Central memory CD4-positive, alpha-beta T cell (primary cell): ENCODE measurements around the gene CENPU.
"Not testable (repeated sequence)": the region's sequence is repeated elsewhere in the genome, so short reads cannot be mapped to it uniquely, and the experiment has no call there.

Experiments used
- DNase-seq: peaks from one replicate; pipeline ENCODE4 v3.0.0; 2022
- total RNA-seq, 3 experiments: gene quantifications; one replicate each; lab custom pipeline; 2026; lab: John Stamatoyannopoulos, UW

Gene CENPU, protein sequence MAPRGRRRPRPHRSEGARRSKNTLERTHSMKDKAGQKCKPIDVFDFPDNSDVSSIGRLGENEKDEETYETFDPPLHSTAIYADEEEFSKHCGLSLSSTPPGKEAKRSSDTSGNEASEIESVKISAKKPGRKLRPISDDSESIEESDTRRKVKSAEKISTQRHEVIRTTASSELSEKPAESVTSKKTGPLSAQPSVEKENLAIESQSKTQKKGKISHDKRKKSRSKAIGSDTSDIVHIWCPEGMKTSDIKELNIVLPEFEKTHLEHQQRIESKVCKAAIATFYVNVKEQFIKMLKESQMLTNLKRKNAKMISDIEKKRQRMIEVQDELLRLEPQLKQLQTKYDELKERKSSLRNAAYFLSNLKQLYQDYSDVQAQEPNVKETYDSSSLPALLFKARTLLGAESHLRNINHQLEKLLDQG
- 2.4 to 29.2 (median 3.9) reads per million in 3 experiments for total RNA-seq

DNA sequence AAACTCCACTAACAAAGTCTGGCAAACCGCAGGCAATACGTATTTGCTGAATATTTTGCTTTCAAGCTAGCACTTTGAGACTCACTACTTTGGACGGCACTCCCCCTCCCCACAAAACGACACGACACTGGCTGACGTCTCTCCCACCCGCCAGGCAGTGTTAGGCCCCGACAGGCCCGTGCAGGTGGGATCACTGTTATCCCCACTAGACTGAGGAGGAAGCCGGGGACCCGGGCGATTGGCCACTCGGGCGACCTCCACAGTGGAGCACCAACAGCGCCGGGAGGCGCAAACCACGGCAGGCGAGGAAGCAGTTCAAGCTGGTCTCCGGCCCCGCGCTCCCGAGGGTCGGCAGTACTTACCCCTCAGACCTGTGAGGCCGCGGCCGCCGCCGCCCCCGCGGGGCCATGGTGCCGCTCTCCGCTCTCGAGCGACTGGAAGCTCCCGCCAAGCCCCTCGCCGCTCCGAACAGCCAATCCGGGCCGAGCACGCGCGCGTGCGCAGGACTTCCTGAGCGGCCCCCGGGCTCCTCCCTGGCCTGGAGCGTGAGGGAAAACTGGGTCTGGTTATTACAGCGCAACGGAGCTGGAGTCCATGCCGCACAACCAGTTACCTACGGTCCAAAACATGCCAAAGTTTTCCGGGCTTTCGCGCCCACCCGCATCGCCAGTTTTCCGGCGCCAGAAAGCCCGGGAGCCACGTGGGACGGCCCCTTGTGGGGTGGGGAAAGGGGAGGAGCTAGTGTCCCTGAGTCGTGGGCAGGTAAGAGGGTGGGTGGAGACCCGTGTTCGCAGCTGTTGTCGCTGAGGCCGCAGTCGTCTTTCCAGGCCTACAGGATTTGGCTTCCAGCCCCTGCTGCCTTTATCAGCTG lies at the start of gene CENPU:
CENPU (minus strand) TSS at position 443 of the 871 bp plus-strand sequence; CDS start at position 409, 34 bp downstream.
- peak; percentile 93 for DNase-seq

DNA sequence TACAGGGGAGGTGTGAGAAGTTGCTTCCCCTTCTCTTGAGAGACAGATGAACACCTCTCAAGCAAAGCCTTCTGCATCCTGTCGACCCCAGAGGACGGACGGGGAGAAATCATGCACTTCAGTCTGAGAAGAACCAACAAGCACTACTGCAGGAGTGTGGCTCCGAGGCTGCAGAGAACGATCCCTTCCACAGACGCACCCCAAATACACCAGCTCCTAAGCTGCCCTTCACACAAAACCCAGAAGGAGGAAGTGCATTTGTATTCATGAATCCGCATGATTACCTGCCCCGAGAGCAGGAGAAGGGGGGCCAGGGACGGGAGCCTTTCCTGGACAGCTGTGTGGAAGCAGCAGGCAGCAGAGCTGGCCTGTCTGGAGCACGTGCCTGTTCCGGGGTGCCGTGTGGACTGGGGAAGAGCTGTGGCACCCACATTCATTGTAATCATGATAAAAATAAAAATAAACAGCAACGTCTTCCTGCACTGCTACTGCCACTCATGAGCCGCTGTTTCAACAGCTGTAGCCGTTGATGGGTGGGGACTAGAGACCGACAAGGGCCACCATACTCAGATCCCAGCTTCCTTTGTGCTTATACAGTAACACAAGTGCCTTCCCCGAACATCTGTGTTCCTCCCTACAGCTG lies 49.0 kb upstream of the CENPU start:
- no peak for DNase-seq

DNA sequence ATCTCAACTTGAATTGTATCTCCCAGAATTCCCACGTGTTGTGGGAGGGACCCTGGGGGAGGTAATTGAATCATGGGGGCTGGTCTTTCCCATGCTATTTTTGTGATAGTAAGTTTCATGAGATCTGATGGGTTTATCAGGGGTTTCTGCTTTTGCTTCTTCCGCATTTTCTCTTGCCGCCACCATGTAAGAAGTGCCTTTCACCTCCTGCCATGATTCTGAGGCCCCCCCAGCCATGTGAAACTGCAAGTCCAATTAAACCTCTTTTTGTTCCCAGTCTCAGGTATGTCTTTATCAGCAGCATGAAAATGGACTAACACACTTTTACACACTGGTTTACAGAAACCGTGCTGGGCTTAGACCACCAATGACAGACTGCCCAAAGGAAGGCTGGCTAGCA lies 45.3 kb upstream of the CENPU start:
- not testable (repeated sequence) for DNase-seq

DNA sequence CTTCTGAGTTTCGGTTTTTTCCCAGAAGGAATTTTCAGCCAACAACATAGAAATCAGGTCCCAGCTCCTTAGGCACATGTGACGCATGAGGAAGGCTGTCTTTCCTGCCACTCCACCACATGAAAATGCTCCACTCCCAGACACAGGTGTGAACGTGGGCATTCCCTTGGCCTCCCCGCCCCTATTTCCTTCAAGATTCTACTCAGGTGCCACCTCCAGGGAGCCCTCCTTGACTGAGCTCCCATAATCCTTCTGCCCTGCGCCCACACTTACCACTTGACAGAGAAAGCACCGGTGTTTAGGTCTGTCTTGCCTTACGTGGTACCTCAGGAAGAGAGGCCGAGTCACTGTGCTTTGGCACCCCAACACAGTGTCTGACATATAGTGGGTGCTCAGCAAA lies 44.4 kb upstream of the CENPU start:
- no peak for DNase-seq

DNA sequence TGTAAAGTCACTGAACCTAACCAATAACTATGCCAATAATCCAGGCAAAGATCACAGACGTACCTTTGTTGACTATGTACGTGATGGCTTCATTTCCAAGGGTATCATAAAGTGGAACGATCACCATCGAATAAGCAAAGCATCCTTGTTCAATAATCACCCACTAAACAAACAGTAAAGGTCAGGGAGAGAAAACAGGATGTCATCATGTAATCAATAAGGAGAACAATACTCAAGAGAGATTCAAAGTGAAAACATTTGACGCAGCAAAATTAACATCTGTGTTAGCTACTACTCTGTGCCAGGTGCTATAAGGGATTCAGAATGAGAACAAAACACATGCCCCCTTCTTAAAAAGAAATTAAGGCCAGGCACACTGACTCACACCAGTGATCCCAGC lies 42.9 kb upstream of the CENPU start:
- DNase-seq: no peak

DNA sequence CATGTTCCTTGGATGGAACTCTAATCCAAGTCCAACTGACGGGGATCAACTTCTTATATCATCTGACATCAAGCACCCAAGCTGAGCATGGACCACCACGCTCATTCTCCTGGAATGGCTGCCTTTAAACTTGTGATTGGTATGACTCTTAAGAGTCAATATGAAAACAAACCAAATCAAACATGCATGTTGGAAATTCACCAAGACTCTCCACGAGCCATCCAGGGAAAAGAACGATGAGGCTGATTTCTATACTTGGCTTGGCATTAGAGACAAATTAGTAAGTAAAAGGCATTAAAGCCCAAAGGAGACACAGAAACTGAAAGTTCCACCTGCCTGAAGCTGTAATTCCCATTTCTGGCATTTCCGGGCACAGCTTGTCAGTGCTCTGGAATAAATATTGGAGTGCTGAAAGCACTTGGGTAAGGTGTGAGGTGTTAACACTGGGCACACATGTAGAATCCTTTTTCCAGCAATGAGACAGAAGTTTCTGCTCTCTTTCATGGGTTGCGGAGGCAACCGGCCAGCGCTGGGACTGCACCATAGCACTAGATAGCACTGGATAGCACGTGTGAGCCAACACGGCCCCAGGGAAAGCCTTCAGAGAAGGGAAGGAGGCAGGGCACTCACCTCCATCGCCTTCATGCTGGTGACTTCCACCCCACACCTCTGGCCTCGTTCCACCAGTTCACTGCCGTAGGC lies 42.1 kb upstream of the CENPU start:
- DNase-seq: no peak

DNA sequence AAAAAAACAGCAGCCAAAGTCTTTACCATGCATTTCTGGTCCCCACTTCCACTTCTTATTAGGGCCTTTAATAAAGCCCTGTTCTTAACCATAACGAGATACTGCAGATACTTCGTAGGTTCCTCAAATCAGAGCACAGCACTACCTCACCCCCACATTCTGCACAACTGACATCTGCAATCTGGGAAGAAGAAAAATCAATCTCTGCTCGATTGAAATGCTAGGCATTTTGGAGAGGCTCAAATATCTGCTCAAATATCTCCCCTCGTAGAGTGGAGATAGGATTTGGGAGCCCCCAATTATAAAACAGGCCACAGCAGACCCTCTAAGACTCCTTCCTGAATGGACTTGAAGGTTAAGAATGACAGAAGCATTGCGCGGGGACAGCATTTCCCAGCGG lies 40.3 kb upstream of the CENPU start:
- no peak for DNase-seq

DNA sequence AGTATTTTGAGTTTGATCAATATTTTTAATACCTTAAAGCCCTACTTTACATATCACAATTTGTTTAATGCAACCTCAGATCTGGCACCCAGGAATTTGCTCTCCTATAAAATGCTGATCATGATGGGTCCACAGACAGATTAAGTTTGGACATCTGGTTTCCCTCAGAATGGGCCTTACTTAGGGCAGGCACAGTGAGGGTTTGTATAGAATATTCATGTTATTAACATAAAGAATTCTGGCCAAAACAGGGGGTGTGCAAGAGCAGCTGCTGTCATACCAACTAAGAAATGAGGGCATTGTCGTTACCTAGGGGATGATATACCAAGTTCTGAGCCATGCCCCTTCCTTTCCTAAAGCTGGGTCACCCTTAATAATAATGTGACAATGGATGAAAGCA lies 37.5 kb upstream of the CENPU start:
- no peak for DNase-seq

DNA sequence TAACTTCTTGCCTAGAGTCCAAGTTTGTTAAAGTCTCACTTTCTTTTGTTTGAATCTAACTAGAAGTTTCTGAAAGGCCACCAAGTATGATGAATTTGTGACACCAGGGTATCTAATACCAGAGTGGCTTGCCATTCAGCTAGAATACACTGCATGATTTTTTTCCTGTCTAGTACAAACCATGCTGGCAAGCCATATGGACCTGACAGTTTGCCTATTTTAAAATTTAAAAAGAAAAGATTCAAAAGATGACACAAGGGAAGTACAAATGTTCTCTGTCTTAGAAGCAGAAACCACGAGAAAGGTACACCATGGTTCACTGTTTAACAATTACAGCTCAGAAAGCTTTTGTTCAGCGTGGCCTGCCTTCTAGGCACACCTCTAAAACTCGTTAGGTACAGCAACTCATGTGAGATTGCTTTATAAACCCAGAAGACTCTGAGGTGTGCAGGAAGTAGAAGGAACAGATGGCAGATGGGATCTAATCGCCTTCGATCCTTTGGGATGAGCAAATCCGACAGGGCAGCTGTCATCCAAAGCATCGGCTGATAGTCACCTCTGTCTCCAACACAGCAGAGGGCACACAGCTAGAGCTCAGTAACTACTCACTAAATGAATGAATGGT lies 35.4 kb upstream of the CENPU start:
- DNase-seq: no peak

DNA sequence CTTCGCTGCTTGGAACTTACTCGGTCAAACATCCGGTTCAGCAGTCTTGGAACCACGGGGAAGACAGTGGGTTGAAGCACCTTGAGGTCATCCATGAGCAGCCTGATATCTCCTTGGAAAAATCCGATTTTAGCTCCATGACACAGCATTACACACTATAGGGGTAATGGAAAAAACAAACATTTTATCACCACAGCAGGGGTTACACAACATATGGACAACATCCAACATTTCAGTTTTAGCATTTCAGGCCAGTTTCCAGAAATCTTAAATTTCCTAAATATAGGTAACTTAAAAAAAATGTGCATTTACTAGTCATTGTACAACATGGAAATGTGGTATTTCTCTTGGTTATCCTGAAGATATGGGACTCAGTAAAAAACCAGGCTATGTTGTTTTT lies 34.4 kb upstream of the CENPU start:
- no peak for DNase-seq

DNA sequence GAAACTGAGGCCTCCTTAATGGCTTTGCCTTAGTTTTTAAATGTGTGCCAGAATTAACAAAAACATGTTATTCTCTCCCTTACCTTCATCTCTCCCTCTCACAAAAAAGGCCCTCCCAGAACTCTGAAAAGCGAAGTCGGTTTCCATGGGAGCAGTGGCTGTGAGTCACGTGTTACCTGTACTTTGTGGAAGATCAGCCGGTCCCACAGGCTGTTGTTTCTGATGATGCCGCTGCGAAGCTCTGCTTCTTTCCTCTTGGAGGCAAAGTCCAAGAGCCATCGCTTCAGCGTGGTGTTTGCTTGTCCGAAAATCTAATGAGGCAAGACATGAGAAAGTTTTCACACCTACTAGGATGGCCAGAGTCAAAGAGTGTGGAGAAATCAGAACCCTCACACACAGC lies 32.5 kb upstream of the CENPU start:
- DNase-seq: no peak

DNA sequence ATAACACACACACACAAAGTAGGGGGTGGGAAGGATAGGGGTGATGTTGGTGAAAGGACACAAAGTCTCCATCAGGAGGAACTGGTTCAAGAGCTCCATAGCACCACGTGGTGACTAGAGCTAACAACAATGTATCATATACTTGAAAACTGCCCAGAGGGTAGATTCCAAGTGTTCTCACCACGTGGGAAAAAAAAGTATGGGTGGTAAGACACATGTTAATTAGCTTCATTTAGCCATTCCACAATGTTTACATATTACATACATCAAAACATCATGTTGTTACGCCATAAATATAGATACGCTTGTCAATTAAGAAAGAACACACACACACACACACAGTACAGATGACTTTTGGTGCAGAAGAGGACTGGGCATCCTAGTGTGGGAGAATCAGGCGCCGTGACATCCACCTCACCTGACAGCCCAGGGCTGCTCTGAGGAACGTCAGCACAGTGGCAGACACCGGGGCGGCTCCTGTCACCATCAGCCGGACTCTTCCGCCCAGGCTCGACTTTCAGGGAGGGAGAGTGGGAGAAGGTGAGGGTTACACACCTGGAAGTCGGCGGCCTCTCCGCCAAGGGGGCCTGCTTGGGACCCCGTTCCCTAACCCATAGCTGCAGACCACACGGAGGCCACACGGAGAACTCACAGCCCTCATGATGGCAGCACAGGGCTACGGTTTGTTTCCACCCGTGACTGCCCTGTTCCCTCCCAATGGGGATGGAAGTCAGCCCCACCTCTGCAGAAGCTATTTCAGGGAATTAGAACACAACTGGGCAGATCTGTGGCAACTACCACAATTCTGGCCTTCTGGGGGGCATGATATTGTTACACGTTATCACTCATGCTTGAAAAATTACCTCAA lies 31.8 kb upstream of the CENPU start:
- DNase-seq: no peak

DNA sequence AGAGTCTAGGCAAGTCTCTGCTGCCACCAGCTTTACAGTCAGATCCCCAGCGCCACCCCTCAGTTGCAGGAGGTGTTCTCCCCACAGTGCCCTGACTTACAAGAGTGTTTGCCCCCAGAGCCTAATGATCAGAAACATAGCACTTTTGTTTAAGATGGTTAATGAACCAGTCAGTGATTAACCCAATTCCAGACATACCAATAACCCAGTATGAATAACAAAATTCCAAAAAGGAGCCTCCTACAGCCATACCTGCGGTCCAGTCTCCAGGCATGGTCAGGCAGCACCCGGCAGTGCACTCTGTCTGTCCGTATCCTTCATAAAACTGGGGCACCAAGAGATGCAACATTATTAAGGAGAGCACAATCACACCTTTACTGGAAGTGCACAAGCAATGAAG lies 30.7 kb upstream of the CENPU start:
- no peak for DNase-seq

DNA sequence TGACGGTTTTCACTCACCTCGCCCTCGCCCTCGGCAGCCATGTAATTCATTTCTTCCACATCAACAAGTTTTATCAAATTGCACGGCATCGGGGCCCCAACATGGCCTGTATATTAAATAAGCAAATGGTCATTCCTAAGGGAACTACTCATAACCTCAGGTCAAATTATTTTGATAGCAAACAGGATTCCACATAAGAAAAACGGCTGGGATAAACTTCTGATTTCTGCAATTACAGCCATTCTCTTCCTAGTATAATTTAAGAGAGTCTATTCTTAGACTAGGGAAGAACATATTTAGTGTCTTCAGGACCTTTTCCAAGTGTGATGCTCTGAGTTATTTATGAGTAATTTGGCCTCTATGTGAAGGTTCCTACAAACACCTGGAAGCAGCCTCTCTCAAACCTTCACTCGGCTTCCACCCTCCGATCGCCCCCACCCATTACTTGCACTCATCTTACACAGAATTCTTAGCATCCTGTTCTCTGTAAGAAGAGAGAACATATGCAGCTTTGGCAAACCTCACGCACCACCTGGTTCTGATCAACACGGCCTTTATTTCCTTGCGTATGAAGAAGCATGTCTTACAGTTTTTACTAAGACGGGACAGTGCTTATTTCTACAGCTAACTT lies 29.4 kb upstream of the CENPU start:
- DNase-seq: no peak

DNA sequence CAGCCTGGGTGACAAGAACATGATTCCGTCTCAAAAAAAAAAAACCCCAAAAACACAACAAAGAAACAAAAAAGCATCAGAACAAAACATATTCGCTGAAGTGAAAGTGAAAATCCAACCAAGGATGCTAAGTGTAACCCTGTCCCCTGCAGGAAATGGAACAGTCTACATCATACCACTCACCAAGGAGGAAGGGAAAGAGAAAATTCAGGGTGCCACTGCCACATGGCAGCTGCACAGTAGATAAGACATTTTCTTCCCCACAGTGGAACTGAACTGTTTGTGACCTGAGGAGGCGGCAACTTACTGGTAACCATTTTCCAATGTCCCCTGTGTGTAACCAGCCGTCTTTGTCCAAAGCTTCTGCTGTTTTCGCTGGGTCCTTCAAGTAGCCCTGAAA lies 28.2 kb upstream of the CENPU start:
- peak; percentile 70 for DNase-seq

DNA sequence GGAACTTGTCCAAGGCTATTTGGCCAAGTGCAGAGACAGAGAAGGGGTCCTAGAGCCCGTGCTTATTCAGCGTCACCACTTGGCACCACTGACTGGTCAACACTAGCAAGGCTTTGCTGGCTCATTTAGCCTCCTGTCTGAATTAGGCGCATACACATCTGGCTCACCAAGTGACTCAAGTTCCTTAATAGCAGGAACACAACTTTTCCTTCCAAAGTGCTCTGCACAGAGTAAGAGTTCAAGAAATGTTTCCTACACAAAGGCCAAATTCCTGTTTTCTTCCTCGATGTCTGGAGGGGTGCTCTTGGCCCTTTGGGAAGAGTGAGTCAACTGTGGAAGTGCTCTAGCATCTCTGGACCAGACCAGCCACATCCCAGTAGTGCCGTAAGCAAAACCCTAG lies 26.8 kb upstream of the CENPU start:
- DNase-seq: no peak

DNA sequence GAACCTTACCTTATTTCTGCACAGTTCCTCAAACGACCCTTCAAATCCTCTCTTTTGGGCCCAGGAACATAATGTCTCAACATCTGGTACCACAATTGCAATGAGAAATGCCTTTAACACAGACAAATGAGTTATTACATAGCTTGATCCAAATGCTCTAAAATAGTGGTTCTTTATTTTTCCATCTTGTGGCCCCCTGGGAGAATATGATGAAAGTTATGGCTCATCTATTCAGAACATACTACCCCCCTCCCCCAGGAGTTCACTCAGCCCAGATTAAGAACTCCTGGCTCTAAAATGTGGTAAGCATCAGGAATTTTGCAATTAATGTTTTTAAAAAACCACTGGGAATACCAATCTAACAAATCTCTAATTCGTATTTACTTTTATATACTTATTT lies 23.9 kb upstream of the CENPU start:
- DNase-seq: no peak

DNA sequence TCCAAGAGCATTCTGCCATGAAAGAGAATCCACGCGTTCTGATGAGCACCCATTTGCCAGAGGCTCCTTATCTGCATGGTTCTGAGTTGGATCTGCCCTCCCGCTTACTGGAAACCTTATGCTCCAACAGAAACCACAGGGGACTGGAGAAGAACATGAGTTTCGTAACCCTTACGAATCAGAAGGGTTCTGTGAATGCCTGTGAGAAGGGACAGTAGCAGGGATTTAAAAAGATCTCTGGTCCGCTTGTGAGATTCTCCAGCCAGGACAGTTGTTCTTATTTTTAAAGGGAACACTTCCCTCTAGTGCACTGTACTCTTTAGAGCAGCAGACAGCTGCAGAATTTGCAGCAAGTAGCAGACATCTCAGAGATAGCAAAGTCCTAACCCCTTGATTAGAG lies 22.5 kb upstream of the CENPU start:
- no peak for DNase-seq

DNA sequence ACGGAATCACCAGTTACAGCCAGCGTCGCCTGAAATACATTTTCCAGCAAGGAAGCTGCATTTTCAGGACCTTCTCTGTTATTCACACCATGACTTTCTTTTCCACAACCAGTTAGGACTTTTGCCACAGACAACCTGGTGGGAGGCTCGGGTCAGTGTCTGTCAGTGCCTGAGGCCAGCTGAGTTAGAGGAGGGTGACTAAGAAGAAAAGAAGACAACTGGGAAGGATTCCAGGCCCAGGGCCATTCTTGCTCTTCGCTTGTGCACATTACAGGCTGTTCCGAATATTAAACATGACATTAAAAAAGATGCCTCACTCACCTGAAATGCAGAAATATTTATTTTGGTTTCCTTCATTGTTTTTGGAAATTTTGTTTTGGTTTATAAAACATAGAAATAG lies 21.4 kb upstream of the CENPU start:
- no peak for DNase-seq

DNA sequence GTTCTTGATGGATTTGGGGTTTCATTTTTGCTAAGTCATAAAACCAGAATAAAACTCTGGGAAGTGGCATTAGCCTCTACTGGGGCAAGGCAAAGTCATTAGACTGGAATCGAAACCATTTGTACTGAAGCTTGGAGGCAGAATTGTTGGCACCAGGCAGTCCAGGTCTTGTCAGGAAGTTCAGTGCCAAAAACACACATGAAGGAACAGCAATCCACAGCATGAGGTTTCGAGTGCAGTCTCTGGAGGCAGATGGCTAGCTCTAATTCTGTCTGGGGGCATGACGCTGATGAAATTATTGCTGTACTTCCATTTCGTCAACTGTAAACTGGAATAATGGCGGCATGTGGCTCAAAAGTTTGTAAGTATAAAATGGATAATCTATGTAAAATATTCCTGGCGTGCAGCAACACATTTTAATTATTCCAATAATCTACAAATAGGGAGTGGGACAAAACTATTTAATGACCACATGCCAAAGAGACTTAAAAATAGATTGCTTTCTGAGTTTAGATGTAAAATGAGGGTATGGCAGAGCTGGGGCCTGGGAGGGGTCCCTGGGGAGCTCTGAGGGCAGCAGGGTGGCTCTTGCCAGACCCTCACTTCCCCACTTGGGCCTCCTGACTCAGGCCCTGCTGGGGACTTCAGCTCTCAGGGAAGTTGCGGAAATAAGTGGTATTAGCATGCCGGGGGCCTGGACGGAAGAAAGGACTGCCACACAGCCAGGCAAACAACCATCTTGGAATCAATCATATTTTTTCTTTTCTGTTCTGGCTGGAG lies 18.8 kb upstream of the CENPU start:
- DNase-seq: no peak
